PC-9 (cell line): ENCODE data around the gene BASP1. TPM values are rescaled to one million over a fixed set of nuclear protein-coding genes. Genes with fewer than 3 reads are reported as not detected.
A peak's percentile ranks its signal among the peaks of the same experiment; 100 is the strongest.

ENCODE experiments used
- BruUV-seq: library from RNA; stranded (reverse); fragments of 400-500 nt; replicated peaks from 2 replicates; lab custom pipeline; 2021; lab: Mats Ljungman, UMichigan
- CTCF ChIA-PET: fragments of 300-600 bp; sonication (Branson Sonifier 250); formaldehyde crosslinking; loops from one replicate; lab custom pipeline; 2022; ENCODE audit warnings: antibody characterized with exemption; lab: Charles Lee
- POLR2A ChIA-PET: fragments of 300-600 bp; sonication (Branson Sonifier 250); formaldehyde crosslinking; loops from one replicate; lab custom pipeline; 2022; ENCODE audit warnings: antibody characterized with exemption; ENCODE audit not compliant: unreplicated experiment; lab: Charles Lee
- DNase-seq, 2 experiments: peaks; one replicate each; pipeline versions ENCODE4 v3.0.0 to v3.0.0-alpha.2; 2015 to 2022; ENCODE audit warnings: mixed read lengths in 1 of 2
- H2AFZ ChIP-seq: fragments of 200-600 bp; sonication (generic); 2 replicates; pipeline ENCODE4 v1.8.1; 2017; ENCODE audit warnings: antibody characterized with exemption
- H3F3A ChIP-seq: fragments of 200-600 bp; sonication (generic); 2 replicates; pipeline ENCODE4 v1.8.1; 2017; ENCODE audit warnings: antibody characterized with exemption, mild to moderate bottlenecking, low read depth; ENCODE audit not compliant: insufficient read depth
- H3K27ac ChIP-seq: fragments of 200-600 bp; sonication (generic); 2 replicates; pipeline ENCODE4 v1.6.1; 2016; ENCODE audit warnings: mixed run types
- H3K27me3 ChIP-seq: fragments of 200-600 bp; sonication (generic); 2 replicates; pipeline ENCODE4 v1.6.1; 2016; ENCODE audit warnings: low read depth, mixed run types; ENCODE audit not compliant: insufficient read depth
- H3K36me3 ChIP-seq: fragments of 200-600 bp; sonication (generic); 2 replicates; pipeline ENCODE4 v1.6.1; 2016; ENCODE audit warnings: low read depth, mixed run types
- H3K4me1 ChIP-seq: fragments of 200-600 bp; sonication (generic); replicated peaks from 2 replicates; pipeline ENCODE4 v1.6.1; 2016; ENCODE audit warnings: mixed run types; ENCODE audit not compliant: insufficient read depth
- H3K4me2 ChIP-seq: fragments of 200-600 bp; sonication (generic); 2 replicates; pipeline ENCODE4 v1.6.1; 2017; ENCODE audit warnings: mixed run types
- H3K4me3 ChIP-seq: fragments of 200-600 bp; sonication (generic); 2 replicates; pipeline ENCODE4 v1.6.1; 2016; ENCODE audit warnings: mixed run types
- H3K79me2 ChIP-seq: fragments of 200-600 bp; sonication (generic); 2 replicates; pipeline ENCODE4 v1.6.1; 2017; ENCODE audit warnings: low read depth, mixed run types
- H3K9me2 ChIP-seq: fragments of 200-600 bp; sonication (generic); 2 replicates; pipeline ENCODE4 v1.8.1; 2017; ENCODE audit warnings: mild to moderate bottlenecking; ENCODE audit not compliant: insufficient read depth
- H3K9me3 ChIP-seq: fragments of 200-600 bp; sonication (generic); 2 replicates; pipeline ENCODE4 v1.8.1; 2016; ENCODE audit warnings: low read depth; ENCODE audit not compliant: insufficient read depth
- H4K20me1 ChIP-seq: fragments of 200-600 bp; sonication (generic); 2 replicates; pipeline ENCODE4 v1.8.1; 2017; ENCODE audit not compliant: insufficient read depth
- EZH2 ChIP-seq: fragments of 200-600 bp; sonication (generic); IDR thresholded peaks from 2 replicates; pipeline ENCODE4 v1.8.0; 2017; ENCODE audit warnings: antibody characterized with exemption, low read depth
- intact Hi-C: fragments of 100-400 bp; cut with micrococcal nuclease; formaldehyde crosslinking; loops from one replicate; pipeline ENCODE4 v1.10.0; 2022; ENCODE audit not compliant: unreplicated experiment
- total RNA-seq: library from RNA; stranded (reverse); gene quantifications from 2 replicates; pipeline ENCODE4 v1.2.3, GENCODE V29; 2021
- TF ChIP-seq, protein P1 (sequence below): fragments of 200-600 bp; sonication (generic); conservative IDR thresholded peaks from 2 replicates; pipeline ENCODE4 v1.6.1; 2017; ENCODE audit warnings: mixed run types, antibody characterized with exemption, mild to moderate bottlenecking, moderate library complexity

BASP1 gene
- total RNA-seq, 1 experiment from 2014 or later, result not detected

DNA sequence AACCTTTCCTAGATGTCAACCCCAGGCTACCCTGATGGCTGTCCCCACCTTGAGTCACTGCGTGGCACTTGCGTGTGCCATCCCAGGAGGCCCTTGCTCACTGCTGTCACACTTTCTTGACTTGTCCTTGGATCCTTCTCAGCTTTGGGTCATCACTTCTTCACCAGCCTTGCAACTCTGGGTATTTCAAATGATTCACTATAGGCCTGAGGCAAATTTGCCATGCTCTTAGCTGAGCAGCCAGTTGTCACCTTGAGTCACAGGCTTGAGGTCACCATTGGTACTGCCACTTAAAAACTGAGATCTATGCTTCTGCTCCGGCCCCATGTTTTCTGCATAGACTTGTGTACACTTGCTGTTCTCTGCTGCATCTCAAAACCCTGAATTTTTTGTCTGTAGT is 84.7 kb downstream of the BASP1 start:
- Histone ChIP-seq H3K27ac (no peak overlapping the region), H3K27me3 (no peaks in the 10 kb centered on the region), H3F3A (peaks cover 15% of the 10 kb centered on the region; the same call in 1 of the 2 replicates), H4K20me1 (no peaks in the 10 kb centered on the region), H3K4me1 (peaks cover 35% of the 10 kb centered on the region), H3K4me2 (no peak overlapping the region), H3K79me2 (no peaks in the 10 kb centered on the region), H3K9me3 (no peaks in the 10 kb centered on the region), H2AFZ (no peak overlapping the region), H3K36me3 (no peaks in the 10 kb centered on the region), H3K9me2 (no peaks in the 10 kb centered on the region), H3K4me3 (no peak overlapping the region)
- BruUV-seq, result no TSS peak
- DNase-seq, result peak in 1 of 2 experiments; percentile 67
- POLR2A ChIA-PET, result no interaction called here
- intact Hi-C loops, result no loop called here
- CTCF ChIA-PET, result no interaction called here
- TF ChIP-seq, protein P1, sequence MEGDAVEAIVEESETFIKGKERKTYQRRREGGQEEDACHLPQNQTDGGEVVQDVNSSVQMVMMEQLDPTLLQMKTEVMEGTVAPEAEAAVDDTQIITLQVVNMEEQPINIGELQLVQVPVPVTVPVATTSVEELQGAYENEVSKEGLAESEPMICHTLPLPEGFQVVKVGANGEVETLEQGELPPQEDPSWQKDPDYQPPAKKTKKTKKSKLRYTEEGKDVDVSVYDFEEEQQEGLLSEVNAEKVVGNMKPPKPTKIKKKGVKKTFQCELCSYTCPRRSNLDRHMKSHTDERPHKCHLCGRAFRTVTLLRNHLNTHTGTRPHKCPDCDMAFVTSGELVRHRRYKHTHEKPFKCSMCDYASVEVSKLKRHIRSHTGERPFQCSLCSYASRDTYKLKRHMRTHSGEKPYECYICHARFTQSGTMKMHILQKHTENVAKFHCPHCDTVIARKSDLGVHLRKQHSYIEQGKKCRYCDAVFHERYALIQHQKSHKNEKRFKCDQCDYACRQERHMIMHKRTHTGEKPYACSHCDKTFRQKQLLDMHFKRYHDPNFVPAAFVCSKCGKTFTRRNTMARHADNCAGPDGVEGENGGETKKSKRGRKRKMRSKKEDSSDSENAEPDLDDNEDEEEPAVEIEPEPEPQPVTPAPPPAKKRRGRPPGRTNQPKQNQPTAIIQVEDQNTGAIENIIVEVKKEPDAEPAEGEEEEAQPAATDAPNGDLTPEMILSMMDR, result no peak
- no peak for TF ChIP-seq EZH2

DNA sequence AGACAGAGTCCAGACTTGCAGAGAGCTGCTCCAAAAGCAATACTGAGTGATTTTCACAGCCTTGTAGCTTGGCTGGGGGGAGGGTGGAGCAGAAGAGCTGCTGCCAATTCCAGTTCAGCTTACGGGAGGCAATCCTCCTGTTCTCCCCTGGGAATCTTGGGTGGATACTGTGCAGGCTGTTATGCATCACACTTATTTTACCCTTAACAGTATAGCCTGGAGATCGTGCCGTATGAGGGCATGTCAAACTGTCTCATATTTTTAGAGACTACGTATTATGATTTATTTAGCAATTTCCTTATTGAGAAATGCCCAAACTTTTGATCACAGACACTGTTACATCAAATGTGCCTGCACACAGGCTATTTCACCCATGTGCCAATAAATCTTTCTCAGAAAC is 85.2 kb downstream of the BASP1 start:
- Histone ChIP-seq H3K27me3 (no peaks in the 10 kb centered on the region), H3K36me3 (no peaks in the 10 kb centered on the region), H4K20me1 (no peaks in the 10 kb centered on the region), H3K4me3 (no peak overlapping the region), H3F3A (peaks cover 15% of the 10 kb centered on the region; the same call in 1 of the 2 replicates), H3K4me1 (peaks cover 35% of the 10 kb centered on the region), H2AFZ (no peak overlapping the region), H3K9me2 (no peaks in the 10 kb centered on the region), H3K4me2 (no peak overlapping the region), H3K27ac (no peak overlapping the region), H3K79me2 (no peaks in the 10 kb centered on the region), H3K9me3 (no peaks in the 10 kb centered on the region)
- intact Hi-C loops, result no loop called here
- TF ChIP-seq EZH2, result no peak
- TF ChIP-seq, protein P1, result no peak
- ChIA-PET CTCF (no interaction called here), POLR2A (no interaction called here)
- DNase-seq, result no peak
- BruUV-seq, result no TSS peak

DNA sequence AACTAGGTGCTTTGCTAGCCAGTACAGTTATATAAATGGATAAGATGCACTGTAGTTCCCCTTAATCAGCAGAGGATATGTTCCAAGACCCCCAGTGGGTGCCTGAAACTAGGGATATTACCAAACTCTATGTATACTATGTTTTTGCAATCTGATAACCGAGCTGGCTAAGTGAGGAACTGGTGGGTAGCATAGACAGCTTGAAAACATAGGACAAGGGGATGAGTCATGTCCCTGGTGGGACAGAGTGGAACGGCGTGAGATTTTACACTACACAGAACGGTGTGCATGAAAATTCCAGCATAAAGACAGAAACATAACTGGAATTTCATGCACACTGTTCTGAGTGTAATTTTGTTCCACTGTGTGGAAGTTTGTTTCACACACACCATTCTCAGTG is 86.9 kb downstream of the BASP1 start:
- H3K4me1 ChIP-seq, result peaks cover 35% of the 10 kb centered on the region
- H4K20me1 ChIP-seq, result no peaks in the 10 kb centered on the region
- H2AFZ ChIP-seq, result no peak overlapping the region
- no peak overlapping the region for H3K4me2 ChIP-seq
- peaks cover 15% of the 10 kb centered on the region; the same call in 1 of the 2 replicates for H3F3A ChIP-seq
- H3K9me2 ChIP-seq, result no peaks in the 10 kb centered on the region
- H3K27me3 ChIP-seq, result no peaks in the 10 kb centered on the region
- no peaks in the 10 kb centered on the region for H3K36me3 ChIP-seq
- CTCF ChIA-PET, result no interaction called here
- no peaks in the 10 kb centered on the region for H3K79me2 ChIP-seq
- TF ChIP-seq, protein P1, result no peak
- no peak for TF ChIP-seq EZH2
- intact Hi-C loops, result no loop called here
- BruUV-seq, result no TSS peak
- H3K9me3 ChIP-seq, result no peaks in the 10 kb centered on the region
- no peak overlapping the region for H3K4me3 ChIP-seq
- DNase-seq, result peak in 1 of 2 experiments; percentile 5
- POLR2A ChIA-PET, result no interaction called here
- no peak overlapping the region for H3K27ac ChIP-seq
